ENCODE measurements around the gene SELENOO.

The SELENOO gene

DNA sequence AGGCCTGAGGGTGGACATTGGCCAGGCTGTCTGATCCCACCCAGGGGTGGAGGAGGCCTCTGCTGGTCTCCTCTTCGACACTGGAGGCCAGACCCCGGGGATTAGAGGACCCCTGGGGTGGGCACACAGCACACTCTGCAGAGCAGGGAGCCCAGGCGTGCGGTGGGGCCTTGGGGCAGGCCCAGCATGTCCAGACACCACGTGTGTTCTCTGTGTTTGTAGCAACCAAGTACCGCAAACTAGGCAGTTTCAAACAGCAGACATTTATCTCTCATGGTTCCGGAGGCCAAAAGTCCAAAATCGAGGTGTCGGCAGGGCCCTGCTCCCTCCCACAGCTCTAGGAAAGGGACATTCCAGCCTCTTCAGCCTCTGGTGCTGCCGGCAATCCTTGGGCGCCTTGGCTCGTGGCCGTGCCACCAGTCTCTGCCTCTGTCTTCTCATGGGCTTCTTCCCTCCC, 28.8 kb upstream of the SELENOO start:
- DNase-seq, result no peak

DNA sequence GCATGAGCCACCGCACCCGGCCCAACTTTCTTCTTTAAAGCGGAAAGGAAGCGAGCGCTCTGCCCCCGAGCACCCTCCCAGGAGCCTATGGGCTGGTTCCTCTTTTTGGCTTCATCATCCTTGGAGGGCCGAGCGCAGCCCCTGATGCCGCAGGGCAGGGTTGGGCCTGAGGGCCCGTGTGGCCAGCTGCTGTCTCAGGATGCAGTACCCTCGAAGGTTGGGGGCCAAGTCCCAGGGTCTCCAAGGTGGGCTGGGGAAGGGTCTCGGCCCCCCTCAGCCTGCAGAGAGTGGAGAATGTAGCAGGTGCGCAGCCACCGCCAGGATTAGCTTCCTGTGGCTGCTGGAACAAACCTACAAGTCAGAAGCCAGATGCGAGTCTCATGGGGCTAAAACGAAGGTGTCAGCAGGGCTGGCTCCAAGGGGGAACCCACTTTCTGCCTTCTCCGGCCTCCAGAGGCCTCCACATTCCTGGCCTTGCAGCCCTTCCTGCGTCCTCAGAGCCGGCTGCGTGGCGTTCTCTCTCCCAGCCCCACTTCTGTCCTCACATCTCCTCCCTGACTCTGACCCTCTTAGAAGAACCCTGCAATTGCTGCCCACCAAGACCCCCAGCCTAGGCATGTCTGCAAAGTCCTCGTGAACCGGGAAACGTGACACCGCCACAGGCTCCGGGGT, 27.4 kb upstream of the SELENOO start:
- DNase-seq, result no peak

DNA sequence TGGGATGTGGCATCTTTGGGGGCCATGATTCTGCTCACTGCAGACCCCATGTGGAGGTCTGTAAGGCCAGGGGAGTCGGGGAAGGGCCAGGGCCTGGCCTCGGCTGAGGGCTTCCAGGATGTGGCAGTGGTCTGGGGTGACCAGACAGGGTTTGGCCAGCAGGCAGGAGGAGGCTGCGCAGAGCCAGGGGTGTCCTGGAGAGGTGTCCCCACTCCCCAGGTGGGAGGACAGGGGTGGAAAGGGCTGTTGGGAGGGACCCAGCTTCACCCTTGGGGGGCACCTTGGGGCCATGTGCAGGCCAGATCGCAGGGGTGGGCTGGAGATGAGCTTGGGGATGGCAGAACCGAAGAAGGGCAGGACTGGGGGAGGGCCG, 26.8 kb upstream of the SELENOO start:
- no peak for DNase-seq

DNA sequence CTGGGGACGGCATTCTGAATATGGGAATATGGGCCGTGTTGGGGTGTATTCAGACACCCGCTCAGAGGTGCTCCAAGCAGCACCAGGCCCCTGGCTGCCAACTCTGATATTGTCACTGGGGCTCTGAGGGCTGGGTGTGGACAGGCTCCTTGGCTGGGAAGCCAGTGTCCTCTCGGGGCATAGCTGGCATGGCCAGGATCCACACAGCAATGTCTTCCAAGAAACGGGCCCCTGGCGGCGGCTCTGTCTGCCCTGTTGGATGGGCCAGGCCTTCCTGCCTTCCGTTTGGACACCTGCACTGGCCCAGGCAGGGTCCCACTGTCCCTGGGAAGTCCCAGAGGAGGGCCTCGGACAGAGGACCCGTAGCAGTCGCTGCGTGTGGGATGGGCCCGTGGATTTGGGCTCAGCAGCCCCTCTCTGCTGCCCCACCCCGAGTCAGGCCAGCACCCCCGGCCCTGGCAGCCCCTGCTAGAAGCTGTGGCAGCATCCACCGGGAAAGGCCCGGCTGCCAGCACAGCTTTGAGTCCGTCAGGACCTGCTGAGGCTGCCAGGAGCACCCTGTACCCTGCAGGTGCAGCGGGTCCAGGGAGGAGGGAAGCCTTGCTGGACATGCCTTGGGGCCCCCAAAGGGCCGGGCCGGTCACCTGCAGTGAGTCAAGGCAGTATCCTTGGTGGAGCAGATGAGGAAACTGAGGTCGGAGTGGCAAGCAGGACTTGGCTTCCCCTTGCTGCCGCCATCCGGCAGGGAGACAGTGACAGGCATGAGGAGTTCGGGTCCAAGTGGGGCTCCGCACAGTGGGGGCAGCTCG, 26.2 kb upstream of the SELENOO start:
- DNase-seq, result no peak

DNA sequence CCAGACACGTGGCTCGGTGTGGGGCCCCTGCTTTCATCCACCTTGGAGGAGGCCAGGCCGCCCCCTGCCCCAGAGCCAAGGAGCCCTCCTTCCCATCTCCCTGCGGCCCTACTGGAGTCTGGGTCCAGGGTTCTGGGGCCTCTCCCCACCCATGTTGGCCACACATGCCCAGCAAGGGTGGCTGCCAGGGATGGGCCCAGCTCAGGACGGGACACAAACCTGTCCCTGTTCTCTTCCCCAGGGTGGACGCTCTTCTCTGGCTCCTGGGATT, 25.7 kb upstream of the SELENOO start:
- DNase-seq, result no peak

DNA sequence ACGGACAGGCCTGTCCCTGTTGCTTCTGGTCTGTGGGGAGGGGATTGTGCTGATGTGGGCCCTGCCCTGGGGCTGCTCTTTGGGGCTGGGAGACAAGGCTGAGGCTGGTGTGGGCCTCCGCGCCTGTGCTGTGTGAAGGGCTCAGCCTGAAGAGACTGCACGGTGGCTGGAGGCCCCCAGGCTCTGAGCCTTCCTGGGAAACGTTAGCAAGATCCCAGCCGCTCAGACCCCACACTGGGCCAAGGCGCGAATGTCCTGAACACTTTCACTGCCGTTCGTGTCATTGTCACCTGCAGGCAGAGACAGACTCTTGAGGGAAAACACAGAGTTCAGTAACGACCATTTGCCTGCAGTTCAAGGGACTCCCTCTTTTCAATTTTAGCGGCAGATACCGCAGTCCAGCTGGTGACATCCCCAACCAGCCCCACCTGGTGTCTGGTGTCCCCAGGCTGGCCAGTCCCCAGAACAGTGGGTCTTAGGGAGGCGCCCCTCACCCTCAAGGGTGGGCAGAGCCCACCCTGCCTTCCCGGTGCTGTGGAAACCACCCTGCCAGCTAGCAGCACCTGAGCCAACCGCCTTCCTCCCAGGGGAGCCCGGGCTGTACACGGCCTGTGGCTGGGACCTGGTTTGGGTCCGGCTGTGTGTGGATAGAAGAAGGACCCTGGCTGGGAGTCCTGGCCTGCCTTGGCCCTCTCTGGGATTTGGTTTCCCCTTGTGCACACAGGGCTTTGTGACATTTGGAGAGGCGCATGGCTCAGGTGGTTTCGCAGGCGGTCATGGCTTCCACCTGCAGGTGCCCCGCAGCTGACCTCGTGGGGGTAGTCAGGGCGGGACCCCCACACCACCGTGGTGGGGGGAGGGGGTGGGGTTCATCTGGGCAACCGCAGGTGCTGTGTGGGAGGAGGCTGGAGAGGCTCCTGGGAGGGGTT, 24.6 kb upstream of the SELENOO start:
- DNase-seq, result no peak

DNA sequence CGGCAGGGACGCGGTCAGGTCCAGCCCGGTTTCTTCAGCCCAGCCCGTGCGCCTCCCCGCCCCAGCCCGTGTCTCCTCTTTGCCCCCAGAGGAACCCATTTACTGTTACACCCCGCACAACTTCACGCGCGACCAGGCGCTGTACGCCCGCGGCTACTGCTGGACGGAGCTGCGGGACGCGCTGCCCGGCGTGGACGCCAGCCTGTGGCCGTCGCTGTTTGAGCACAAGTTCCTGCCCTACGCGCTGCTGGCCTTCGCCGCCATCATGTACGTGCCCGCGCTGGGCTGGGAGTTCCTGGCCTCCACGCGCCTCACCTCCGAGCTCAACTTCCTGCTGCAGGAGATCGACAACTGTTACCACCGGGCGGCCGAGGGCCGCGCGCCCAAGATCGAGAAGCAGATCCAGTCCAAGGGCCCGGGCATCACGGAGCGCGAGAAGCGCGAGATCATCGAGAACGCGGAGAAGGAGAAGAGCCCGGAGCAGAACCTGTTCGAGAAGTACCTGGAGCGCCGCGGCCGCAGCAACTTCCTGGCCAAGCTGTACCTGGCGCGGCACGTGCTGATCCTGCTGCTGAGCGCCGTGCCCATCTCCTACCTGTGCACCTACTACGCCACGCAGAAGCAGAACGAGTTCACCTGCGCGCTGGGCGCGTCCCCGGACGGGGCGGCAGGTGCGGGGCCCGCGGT, 23.8 kb upstream of the SELENOO start:
- no peak for DNase-seq

DNA sequence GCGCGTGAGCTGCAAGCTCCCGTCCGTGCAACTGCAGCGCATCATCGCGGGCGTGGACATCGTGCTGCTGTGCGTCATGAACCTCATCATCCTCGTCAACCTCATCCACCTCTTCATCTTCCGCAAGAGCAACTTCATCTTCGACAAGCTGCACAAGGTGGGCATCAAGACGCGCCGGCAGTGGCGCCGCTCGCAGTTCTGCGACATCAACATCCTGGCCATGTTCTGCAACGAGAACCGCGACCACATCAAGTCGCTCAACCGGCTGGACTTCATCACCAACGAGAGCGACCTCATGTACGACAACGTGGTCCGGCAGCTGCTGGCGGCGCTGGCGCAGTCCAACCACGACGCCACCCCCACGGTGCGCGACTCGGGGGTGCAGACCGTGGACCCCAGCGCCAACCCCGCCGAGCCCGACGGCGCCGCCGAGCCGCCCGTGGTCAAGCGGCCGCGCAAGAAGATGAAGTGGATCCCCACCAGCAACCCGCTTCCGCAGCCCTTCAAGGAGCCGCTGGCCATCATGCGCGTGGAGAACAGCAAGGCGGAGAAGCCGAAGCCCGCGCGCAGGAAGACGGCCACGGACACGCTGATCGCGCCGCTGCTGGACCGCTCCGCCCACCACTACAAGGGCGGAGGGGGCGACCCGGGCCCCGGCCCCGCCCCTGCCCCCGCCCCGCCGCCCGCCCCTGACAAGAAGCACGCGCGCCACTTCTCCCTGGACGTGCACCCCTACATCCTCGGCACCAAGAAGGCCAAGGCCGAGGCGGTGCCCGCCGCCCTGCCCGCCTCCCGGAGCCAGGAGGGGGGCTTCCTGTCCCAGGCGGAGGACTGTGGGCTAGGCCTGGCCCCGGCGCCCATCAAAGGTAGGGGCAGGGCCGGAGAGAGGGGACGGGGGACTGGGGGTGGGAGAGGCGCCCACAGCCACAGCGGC, 23.0 kb upstream of the SELENOO start:
- no peak for DNase-seq

DNA sequence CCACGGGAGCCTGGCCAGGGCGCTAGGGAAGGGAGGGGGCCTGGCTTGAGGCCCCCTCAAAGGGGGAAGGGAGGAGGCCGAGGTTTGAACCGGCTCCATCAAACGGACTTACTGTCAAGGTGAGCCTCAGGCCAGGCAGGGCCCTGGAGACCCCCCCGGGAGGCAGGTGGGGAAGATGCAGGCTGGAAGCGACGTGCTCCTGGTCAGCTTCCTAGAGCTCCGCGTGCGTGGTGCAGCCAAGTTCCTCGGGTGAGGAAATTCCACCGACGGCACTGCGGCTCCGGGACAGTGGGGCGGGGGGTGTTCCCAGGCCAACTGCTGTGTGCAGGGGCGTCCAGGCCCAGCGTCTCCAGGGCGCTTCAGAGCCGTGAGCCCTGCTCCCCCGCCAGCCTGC, 22.3 kb upstream of the SELENOO start:
- no peak for DNase-seq

DNA sequence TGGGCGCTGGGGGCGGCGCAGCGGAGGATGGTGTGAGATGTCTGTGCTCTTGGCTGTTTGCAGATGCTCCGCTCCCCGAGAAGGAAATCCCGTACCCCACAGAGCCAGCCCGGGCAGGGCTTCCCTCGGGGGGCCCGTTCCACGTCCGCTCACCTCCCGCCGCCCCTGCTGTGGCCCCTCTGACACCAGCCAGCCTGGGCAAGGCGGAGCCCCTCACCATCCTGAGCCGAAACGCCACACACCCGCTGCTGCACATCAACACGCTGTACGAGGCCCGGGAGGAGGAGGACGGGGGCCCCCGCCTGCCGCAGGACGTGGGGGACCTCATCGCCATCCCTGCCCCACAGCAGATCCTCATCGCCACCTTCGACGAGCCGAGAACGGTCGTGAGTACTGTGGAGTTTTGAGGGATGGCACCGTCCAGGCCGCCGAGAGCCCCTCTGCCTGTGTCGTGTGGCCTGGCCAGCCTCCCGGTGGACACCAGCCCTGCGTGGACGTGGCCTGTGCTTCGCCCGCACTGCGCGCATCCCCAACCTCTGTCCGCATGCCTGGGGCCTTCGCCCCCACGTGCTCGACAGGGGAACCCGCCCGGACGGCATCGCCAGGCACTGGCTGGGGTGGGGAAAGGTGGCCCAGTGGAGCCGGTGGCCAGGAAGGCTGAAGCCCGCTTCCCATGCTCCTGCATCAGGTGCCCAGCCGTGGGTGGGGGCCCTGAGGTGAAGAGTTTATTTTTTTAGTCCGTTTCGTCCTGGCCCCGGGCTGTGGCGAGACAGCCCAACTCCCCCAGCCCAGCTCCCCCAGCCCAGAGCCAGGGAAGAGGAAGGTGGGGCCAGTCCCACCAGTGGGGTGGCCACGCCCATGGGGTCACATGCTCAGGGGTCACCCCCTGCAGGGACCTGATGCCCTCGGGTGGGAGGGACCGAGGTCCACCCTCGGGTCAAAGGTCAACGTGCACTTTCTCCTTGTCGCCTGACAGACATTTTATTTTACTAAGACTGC, 21.6 kb upstream of the SELENOO start:
- no peak for DNase-seq

DNA sequence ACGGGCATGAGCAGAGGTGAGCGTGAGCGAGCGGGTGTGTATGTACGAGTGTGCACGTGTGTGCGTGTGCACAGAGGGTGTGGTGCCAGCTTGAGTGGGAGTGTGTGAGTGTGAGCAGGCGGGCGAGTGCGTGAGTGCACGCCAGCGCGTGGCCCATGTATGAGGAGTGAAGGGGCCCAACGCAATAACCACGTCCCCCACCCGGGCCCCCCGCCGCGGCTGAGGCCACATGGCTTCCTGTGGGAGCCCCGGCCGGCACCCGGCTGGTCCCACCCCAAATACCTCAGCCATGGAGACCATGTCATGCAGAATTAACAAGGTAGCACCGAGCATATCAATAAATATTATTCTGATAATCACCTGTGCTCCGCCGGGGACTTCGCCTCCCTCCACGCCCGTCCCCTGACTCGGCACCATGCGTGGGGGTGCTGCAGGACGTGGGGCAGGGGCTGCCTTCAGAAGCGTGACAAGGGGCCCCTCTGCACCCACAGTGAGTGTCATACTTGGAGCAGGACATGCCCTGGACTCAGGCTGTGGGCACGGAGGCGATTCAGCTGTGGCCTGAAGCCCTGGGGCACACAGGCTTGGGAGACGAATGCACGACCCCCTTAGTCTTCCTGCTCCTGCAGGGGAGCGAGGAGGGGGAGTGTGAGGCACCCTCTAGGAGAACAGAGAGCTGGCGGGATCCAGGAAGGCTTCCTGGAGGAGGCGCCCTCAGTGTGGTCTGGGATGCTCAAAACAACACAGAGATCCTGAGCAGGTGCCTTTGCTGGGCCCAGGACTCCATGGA, 20.7 kb upstream of the SELENOO start:
- no peak for DNase-seq

DNA sequence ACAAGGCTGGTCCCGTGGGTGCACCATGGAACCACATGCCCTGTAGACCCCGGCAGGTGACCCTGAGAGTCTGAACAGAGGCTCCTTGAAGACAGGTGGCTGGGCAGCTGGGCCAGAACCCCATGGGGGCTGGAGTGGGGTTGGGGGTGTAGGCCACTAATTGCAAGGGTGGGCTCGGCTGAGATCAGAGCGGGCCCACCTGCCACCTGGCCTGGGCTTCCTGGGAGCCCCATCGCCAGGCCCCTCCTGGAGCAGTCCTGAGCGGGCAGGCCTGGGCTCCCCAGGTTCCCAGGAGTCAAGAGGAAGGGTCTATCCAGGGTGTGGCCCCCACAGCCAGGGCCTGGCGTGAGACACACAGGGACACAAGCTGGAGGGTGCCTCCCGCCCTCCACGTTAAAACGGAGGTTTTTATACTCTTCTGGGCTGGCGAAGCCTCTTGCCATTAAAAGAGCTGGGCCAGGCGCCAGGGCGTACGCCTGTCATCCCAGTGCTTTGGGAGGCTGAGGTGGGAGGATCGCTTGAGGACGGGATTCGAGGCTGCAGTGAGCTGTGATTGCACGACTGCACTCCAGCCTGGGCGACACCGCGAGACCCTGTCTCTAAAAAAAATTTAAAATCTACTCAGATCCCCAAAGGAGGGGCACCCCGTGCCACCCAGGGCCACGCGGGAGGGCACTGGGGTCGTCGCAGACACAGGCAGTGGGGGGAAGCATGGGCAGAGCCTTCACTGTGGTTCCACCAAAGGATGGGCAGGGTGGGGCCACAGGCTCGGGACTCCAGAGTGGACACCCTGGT, 19.9 kb upstream of the SELENOO start:
- no peak for DNase-seq

DNA sequence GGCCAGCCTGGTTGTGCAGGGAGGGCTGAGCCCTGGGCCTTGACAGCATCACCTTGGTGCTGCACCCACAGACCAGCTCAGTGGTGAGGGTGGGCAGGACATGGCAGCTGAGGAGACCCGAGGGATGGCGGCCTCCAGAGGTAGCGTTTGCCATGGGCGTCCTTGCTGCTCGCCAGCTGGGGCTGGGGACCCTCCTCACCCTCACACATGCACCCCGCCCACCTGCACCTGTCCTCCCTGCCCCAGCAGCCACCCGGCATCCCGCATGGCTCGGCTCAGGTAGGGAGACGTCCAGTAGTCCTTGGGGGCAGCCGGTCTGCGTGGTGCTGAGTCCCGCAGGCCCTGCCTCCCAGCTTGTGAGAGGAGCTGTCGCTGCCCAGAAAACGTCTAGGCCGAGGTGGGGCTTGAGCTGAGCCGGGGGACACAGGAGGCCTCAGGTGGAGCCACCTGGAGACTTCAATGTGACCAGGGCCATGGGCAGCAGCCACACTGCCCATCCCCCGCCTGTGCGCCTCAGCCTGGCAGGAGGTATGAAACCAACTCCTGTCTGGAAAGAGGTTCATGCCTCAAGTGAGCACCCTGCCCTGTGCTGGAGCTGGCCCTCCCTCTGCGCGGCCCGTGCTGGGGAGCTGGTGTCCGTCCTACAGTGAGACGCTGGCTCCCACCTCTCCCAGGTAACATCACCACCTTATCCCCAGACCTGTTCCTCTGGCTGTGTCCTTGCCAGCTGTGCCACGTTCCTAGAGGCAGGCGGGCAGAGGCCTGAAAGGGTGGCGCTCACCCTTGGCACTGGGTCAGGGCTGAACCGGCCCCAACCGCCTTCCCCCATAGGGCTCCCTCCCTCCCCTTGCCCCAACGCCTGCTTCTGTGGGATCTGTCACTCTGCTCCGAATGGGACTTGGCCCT, 18.4 kb upstream of the SELENOO start:
- no peak for DNase-seq

DNA sequence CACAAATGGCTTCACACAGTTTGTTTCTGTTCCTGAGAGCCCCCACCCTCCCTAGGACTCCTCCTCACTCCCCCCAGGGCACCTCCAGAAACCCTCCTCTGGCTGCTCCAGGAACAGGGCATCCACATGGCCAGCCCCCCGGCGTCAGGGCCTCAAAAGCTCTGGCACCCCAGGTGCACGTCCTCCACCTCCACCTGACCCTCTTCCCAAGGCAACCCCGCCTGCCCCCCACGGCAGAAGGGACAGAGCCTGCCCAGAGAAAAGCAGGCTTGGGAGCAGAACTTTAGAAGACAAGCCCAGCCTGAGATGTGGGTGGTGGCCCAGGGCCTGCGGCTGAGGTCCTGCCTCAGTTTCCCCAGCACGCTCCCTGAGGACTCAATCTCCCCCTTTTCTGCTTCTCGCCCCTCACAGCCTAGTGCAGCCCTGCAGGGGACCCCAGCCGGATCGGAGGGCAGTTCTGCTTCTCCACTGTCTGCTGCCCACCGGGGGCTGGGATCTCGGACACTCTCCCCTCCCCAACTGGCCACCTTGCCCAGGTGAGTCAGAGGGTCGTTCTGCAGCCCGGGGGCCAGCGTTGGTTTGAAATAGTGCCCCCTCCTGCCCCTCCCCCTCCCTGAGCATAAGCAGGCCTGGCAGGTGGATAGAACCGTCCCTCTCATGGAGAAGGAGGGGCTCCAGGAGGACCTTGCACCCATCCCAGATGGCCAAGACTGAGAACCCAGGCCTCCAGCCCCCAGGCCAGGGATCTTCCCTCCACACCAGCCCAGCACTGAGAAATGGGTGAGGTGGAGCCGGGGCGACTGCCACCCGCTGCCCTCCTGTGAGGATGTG, 17.5 kb upstream of the SELENOO start:
- DNase-seq, result no peak

DNA sequence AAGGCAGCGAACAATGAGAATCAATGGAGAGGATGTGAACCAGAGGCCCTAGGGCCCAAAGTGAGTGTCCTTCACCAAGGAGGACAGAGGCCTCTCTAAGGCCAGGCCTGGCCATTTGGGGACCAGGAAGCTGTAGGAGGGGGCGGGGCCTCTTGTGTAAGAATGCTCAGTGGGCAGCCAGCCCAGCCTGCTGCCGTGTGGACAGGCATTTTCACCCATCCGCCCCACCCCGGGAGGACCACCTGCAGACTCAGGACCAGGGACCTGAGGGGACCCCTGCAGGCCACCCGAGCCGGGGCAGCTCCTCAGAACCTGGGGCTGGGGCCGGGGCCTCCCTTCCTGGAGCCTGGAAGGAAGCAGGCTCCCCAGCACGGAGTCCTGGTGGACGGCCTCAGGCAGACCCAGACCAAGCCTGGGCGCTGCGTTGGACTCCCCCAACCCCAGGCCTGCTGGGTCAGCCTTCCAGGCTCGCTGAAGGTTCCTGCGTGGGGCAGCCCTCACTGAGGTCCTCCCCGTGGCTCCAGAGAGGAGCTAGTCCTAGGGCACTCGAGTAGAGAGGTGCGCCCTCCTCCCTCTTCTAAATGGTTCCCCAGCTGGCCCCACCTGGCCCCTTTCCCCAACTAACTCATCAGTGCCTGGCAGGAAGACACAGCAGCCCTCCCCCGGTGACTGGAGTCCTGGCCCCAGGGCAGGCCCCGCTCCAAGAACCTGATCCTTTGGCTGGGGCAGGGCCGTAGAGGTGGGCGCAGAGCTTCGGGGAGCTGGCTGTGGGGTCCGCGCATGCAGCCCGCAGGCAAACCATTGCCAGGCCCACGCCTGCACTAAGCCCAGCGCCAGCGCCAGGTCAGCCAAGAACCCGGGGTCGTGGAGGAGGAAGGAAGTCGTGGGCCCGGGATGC, 16.6 kb upstream of the SELENOO start:
- no peak for DNase-seq

DNA sequence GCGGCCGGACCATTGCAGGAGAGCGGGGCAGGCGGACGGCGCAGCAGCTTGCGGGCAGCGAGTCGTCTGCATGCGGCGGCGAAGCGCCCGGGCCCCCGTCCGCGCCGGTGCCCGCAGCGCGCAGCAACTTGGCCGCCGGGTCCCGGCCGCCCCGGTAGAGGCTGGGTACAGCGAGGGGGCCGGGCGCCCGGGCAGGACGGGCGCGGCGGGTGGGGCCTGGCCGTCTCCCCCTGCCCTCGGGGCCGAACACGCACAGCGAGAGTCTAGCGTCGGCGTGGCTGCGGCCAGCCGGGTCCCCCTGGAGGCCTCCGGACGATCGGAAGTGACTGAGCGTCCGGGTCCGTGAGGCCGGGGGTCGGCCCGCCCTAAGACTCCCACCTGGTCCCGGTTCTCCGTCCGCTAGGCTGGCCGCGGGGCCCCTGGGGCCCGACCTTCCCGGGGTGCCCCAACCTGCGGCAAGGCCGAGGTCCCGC, 15.9 kb upstream of the SELENOO start:
- DNase-seq, result no peak
